ENCODE results near the gene USO1.
"Not testable (repeated sequence)": the region's sequence is repeated elsewhere in the genome, so short reads cannot be mapped to it uniquely, and the experiment has no call there.

Gene USO1

GRCh38 chr4:75843596-75843995 is 119.2 kb downstream of the USO1 start:
- DNase-seq (ENCODE audit: low read depth, low spot score): no peak

- no peak for DNase-seq (ENCODE audit: low read depth, low spot score)
These were observed 119.8 kb downstream of the USO1 start for GRCh38 chr4:75844151-75844662.

GRCh38 chr4:75845992-75846391 is 121.6 kb downstream of the USO1 start:
- DNase-seq (ENCODE audit: low read depth, low spot score): no peak

GRCh38 chr4:75848171-75848760 is 123.9 kb downstream of the USO1 start:
- not testable (repeated sequence) for DNase-seq (ENCODE audit: low read depth, low spot score)

GRCh38 chr4:75848891-75849290 is 124.5 kb downstream of the USO1 start:
- no peak for DNase-seq (ENCODE audit: low read depth, low spot score)

GRCh38 chr4:75849461-75849860 is 125.1 kb downstream of the USO1 start:
- no peak for DNase-seq (ENCODE audit: low read depth, low spot score)

- DNase-seq (ENCODE audit: low read depth, low spot score): no peak
These were observed 134.3 kb downstream of the USO1 start for GRCh38 chr4:75858721-75859120.

- no peak for DNase-seq (ENCODE audit: low read depth, low spot score)
These were observed 136.2 kb downstream of the USO1 start for GRCh38 chr4:75860606-75861005.

All from activated naive CD8-positive, alpha-beta T cell treated with anti-CD3 and anti-CD28 coated beads, Interleukin-2, amount 50 U/mL, for 16 hours (primary cell).